GM12875 (cell line): Measurements from ENCODE around the gene FPR3.

Source experiments
- H3K4me3 ChIP-seq: one replicate; pipeline ENCODE4 v1.5.1; 2011; ENCODE audit warnings: low read depth, low read length, control low read depth
- CTCF ChIP-seq: IDR thresholded peaks from 2 replicates; pipeline ENCODE4 v1.5.1; 2011; ENCODE audit warnings: low read depth, mild to moderate bottlenecking, control low read depth, inconsistent platforms, low read length, moderate library complexity, borderline replicate concordance; ENCODE audit not compliant: insufficient read depth

The FPR3 gene

GRCh38 chr19:51777570-51778462, 17.1 kb upstream of the FPR3 start:
- TF ChIP-seq CTCF: peak; percentile 61

DNA sequence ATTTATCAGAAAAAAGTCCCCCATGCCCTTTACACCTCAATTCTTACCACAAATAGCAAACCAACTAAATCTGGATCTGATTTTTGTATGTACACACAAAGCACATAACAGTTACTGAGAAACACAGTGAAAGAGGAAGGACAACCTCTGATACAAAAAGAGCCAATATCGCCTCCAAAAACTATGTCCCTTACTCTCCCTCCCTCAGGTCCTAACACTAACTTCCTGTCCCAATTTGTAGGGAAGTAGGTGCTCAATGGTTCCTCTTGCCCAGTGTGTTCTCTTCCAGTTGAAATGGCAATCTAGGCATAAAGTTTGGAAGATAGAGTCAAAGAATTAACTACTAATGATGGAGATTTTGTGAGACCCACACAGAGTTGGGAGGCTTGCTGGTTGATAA, 15.8 kb upstream of the FPR3 start:
- no peak for TF ChIP-seq CTCF
- no peak overlapping the region for H3K4me3 ChIP-seq

More at GRCh38 chr19:51777570-51778462, 17.1 kb upstream of the FPR3 start:
- no peak overlapping the region for H3K4me3 ChIP-seq

- no peak for TF ChIP-seq CTCF
- no peak overlapping the region for H3K4me3 ChIP-seq
Measured at GRCh38 chr19:51779703-51780102, 15.3 kb upstream of the FPR3 start.

- no peak for TF ChIP-seq CTCF
- H3K4me3 ChIP-seq: no peak overlapping the region
Measured at GRCh38 chr19:51780270-51780669, 14.7 kb upstream of the FPR3 start.

- H3K4me3 ChIP-seq: no peak overlapping the region
- TF ChIP-seq CTCF: no peak
Measured at GRCh38 chr19:51781999-51782398, 13.0 kb upstream of the FPR3 start.

DNA sequence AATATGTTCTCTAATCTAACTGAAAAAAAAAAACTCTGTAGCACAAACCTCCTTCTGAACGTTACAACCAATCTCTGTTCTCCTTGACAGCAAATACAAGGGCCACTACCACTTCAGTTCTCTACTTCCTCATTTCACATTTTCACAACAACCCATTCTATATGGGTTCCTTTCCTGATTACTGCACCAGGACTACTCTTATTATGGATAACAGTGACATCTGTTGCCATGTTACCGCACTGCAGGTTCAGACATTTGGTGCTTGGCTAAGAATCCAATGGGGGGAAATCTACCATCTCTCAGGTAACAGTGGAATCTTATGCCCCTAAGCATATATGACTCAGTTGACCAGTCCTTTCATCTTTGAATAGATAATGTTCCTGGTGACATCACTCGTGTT, 11.6 kb upstream of the FPR3 start:
- TF ChIP-seq CTCF: no peak
- H3K4me3 ChIP-seq: no peak overlapping the region
